ENCODE measurements around the gene COX11.

Gene COX11

DNA sequence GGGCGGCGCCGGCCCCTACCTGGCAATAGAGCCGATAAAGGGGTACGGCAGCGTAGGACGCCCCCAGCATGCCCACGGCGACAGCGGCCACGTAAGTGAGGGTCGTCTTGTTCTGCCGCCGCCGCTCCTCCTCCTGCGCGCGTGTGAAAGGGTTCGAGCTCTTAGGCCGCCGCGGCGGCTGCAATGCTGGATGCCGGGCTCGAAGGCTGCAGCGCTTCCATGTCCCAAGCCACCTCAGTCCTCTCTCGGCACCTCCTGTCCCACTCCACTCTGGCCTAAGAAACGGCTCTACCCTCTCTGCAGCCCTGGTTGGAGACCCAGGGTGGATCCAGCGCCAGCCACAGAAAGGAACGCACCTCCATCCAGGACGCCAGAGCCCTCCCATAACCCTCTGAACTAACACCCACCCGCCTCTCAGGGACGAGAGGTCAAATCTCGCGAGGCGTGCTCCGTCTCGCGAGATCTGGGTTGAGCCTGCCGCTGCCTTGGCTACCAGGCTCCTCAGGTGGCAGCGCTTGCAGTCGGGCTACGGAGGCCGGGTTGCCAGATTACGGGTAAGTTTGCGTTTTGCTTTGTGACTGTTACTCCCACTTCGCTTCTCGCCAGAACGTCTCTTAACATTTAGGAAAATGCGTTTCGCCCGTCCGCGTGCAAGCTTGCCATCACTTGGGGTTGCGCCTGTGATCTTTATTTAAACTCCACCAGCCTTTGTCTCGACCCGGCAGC lies at the start of gene COX11, which contains the start of gene STXBP4:
TSS of gene COX11 (minus strand) at position 393 of the 726 bp plus-strand sequence. CDS start at position 385, 8 bp downstream.
TSS of gene STXBP4 (plus strand) at position 504 of the 726 bp plus-strand sequence. CDS start 17,455 bp downstream, outside the sequence.
- peak; percentile 95 for DNase-seq (ENCODE audit: low spot score)

DNA sequence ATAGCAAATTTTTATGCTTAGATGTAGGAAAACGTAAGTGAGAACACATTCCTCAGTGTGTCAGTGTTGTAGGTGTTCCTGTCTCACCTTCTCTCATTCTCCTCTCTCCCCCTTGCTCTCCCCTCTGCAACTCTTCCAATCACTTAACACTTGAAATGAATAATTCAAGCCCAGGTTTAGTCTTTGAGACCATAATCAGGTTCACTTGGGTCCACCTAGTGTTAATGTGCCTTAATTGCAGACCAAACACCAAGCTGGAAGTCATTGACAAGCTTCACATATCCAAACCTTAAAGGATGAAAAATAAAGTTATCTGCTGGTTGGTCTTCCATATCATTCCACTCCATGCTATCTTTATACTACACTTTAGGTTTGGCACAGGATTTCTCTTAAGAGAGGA lies 37.1 kb upstream of the COX11 start:
- DNase-seq (ENCODE audit: low spot score) = peak; percentile 4

- DNase-seq (ENCODE audit: low spot score) = no peak
These were observed 36.0 kb upstream of the COX11 start for GRCh38 chr17:55004484-55004883.

DNA sequence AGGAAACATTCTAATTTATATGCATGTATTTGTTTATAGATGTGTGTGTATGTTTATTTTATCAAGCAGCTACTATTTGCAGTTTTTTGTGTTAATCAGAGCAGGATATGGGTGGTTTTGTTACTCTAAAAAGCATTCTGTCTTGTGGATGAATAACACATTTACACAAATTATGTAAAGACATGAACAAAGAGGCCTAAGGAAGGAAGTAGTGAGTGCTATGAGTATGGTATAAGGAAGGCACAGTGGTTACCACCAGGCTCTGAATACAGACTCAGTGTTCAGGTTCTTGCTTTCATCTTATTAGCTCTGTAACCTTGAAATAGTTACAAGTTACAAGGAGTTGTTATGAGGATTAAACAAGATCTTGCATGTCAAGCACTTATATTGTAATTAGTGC lies 34.0 kb upstream of the COX11 start:
- DNase-seq (ENCODE audit: low spot score) = no peak

DNA sequence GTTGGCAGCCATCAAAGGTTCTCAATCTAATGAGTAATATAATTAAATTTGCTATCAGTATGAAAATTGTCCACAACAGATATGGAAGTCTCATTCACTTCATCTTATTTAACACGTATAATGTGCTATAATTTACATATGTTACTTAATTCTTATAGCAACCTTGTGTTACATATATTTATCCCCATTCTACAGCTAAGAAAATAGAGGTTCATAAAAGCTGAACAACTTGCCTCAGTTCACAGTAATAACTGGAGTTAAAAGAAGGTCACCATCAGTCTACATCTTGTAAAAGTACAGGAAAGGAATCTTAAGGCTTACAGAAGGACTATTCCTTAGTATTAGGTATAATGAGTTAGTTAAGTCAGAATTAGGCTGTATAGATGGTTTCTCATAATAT lies 28.0 kb upstream of the COX11 start:
- DNase-seq (ENCODE audit: low spot score) = no peak

GRCh38 chr17:54992797-54993639 lies 24.6 kb upstream of the COX11 start:
- DNase-seq (ENCODE audit: low spot score) = peak; percentile 66

DNA sequence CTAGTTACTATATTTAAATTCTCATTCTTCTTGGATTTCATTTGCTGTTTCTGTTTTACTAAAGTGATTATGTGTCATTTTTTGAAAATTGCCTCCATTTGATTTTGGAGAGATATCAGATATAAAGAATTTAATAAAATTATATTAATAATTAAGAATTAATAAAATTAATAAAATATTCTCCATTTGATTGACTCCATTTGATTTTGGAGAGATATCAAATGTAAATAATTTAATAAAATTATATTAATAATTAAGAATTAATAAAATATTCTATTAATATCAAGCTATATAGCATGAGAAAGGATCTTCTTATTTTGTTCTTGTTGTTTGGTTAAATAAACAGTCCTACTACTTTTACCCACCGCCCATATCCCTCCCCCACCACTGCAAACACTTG lies 23.1 kb upstream of the COX11 start:
- no peak for DNase-seq (ENCODE audit: low spot score)

DNA sequence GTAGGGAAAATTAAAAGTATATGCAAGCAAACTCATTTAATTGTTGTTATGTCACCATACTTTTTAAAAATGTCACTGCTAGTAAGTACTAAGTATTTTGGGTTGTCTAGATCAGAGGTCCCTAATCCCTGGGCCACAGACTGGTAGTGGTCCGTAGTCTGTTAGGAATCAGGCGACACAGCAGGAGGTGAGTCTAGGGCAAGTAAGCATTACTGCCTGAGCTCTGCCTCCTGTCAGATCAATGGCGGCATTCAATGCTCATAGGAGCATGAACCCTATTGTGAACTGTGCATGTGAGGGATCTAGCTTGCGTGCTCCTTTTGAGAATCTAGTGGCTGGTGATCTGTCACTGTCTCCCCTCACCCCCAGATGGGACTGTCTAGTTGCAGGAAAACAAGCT lies 21.7 kb upstream of the COX11 start:
- no peak for DNase-seq (ENCODE audit: low spot score)

DNA sequence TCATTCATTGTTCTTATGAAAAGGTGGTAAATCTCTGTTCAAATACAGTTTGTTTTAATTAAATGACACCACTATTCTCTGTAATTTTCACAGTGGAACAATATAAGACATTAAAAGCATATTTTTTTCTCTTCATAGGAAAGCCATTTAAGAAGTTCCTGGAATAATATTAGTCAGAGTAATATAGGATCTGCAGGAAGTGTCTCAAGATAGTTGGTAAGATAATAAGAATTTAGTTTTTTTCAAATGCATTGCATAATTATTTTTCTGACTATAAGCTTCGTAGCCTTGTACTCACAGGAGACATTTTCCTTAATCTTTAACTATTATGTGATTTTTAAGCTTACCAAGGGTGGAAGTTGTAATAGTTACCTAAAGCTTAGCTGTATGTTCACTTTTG lies 17.0 kb upstream of the COX11 start:
- DNase-seq (ENCODE audit: low spot score) = no peak

- DNase-seq (ENCODE audit: low spot score) = no peak
These were observed 14.8 kb upstream of the COX11 start for GRCh38 chr17:54983260-54983659.

- DNase-seq (ENCODE audit: low spot score) = no peak
These were observed 13.9 kb upstream of the COX11 start for GRCh38 chr17:54982399-54982798.

GRCh38 chr17:54980375-54980774 lies 11.9 kb upstream of the COX11 start:
- DNase-seq (ENCODE audit: low spot score) = no peak

DNA sequence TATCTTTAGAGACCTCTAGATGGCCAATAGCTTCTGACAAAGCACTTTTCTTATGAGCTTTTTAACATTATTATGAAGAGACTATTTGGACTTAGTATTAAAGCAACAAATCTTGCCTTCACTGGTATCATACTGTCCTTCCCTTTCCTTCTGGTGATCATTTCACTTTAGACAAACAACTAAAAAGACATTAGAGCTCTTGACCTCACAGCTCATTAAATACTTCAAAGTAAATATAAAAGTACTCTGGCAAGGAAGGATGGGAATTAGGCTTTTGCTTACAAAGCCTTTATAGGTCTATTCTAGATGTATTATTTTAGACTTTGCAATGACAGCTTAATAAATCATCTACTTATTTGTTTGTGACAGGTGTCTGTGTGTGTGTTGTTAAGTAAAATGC lies 11.2 kb upstream of the COX11 start:
- DNase-seq (ENCODE audit: low spot score) = no peak

DNA sequence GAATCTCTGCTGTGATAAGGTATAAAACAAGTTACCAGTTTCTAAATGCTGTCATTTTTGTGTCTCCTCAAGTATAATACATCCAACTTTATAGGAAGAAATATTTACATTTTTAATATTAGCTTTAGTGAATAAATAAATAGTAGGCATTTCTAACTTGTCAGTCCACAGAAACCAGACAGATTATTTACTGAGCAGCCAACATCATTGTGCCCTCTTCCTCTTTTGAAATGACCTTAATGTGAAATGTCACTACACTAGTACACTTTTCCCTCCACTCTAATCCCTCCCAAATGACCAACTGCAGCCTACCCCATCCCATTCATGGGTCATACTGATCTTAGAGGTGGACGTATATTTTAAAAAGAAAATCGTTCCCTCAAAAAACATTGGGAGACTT lies 9.3 kb upstream of the COX11 start:
- no peak for DNase-seq (ENCODE audit: low spot score)

GRCh38 chr17:54976316-54976715 lies 7.9 kb upstream of the COX11 start:
- DNase-seq (ENCODE audit: low spot score) = no peak

GRCh38 chr17:54974759-54975158 lies 6.3 kb upstream of the COX11 start:
- no peak for DNase-seq (ENCODE audit: low spot score)

DNA sequence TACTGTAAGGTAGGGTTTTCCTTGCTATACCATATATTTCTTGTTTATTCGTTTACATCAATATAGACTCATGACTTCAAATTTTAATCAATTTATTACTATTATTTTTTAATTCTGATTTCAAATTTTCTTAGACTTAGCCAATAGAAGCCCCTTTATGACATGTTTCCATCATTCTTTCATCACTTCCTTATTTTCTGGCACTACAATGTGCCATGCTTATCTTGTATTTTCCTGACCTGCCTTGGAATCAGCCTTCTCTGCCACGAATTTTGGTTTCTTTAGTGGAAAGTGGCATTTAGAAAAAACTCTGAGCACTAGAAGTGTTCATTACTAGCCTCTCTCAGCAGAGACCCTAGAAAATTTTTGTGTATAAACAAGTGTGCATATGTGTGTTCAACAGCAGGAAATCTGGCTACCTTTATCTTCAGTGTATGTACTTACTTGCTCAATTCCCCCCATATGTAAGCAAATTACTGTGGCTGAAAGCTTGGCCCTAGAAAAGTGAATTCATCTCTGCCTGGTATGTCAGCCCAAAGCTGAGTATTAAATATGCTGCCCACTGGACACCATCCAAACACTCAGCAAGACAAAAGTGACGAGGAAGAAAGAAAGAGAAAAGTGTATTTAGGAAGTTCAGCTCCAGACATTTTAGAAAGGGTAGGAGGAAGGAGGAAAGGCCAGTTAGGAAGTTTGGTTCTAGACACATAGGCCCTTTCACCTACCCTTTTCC lies 4.1 kb upstream of the COX11 start:
- DNase-seq (ENCODE audit: low spot score) = no peak

- DNase-seq (ENCODE audit: low spot score) = no peak
These were observed 3.4 kb upstream of the COX11 start for GRCh38 chr17:54971901-54972300.

DNA sequence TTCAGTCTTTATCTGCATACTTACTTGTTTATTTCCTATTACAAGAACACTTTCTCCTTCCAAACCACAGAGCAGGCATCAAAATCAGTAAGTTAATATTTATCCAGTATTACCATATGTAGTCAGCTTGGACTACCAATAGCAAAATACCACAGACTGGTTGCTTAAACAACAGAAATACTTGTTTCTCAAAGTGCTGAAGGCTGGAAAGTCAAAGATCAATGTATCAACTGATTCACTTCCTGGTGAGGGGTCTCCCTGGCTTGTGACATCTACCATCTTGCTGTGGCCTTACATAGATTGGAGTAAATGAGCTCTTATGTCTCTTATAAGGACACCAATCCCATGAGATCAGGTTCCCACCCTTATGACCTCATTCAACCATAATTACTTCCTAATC lies 2.7 kb upstream of the COX11 start:
- DNase-seq (ENCODE audit: low spot score) = no peak

DNA sequence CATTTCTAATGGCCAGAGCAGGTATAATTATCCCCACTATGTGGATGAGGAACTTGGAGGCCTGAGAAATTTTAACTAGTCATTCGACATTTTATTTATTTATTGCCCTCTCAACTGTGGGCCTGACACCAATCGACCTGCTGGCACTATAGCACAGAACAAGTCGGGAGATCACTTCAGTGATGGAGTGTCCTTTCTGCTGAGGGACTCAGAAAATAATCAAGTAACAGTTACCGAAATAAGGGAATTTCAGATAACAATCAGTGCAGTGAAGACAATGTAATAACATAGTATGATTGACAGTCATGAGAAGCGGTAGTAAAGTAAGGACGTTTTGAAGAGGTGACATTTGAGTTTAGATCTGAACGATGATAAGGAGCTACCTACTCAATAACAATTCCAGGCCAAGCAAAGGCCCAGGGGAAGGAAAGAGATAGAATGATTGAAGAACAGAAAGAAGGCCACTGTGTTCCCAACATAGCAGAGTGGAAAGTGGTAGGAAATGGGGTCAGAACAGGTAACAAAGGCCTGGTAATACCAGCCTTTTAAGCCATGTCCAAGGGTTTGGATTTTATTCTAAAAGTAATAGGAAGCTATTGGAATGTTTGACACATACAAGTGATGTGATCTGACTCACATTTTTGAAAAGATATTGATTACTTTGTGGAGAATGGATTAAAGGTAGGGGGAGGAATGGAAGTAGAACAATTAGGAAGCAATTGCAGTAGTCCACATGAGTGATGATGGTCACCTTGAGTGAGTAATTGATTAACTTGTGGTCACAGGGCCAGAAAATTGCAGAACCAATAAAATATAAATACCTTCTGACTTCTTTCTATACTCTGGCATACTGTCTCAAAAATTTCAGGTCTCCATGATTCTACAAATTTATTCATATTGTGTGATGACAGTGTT lies 1.5 kb upstream of the COX11 start:
- DNase-seq (ENCODE audit: low spot score) = no peak

- DNase-seq (ENCODE audit: low spot score) = no peak
These were observed 506 bp upstream of the COX11 start for GRCh38 chr17:54968988-54969332.
